DOHH2 (cell line): ENCODE measurements around the gene GRIA1.

Experiments
- EZH2phosphoT487 ChIP-seq: fragments of 200-600 bp; sonication (generic); IDR thresholded peaks from 2 replicates; pipeline ENCODE4 v1.6.1; 2017; ENCODE audit warnings: borderline replicate concordance, mild to moderate bottlenecking, antibody characterized with exemption, low read length, moderate library complexity, mixed read lengths
- TF ChIP-seq, protein P1 (sequence below): fragments of 200-600 bp; sonication (generic); IDR thresholded peaks from one replicate; pipeline ENCODE4 v1.5.1; 2014; ENCODE audit warnings: antibody characterized with exemption, mild to moderate bottlenecking, low read depth, low read length; ENCODE audit not compliant: poor library complexity, severe bottlenecking

DNA sequence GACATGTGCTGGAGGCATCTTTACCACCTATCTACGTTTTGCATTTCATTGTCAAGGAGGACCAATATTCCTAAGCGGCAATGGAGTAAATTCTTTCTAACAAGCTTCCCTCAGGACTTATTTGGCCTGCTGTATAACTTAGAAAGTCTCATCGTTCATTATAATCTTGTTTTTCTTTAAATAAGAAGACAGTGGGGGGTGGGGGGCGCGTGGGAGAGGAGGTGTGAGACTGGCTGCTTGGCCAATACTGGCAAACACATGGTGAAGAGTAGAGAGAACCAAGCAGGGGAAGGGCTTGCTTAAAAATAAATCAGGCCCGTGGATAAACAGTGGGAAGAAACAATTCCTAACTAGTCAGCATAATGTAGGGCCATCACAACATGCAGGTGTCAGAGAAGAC is 217.2 kb downstream of the GRIA1 start:
- TF ChIP-seq, protein P1, sequence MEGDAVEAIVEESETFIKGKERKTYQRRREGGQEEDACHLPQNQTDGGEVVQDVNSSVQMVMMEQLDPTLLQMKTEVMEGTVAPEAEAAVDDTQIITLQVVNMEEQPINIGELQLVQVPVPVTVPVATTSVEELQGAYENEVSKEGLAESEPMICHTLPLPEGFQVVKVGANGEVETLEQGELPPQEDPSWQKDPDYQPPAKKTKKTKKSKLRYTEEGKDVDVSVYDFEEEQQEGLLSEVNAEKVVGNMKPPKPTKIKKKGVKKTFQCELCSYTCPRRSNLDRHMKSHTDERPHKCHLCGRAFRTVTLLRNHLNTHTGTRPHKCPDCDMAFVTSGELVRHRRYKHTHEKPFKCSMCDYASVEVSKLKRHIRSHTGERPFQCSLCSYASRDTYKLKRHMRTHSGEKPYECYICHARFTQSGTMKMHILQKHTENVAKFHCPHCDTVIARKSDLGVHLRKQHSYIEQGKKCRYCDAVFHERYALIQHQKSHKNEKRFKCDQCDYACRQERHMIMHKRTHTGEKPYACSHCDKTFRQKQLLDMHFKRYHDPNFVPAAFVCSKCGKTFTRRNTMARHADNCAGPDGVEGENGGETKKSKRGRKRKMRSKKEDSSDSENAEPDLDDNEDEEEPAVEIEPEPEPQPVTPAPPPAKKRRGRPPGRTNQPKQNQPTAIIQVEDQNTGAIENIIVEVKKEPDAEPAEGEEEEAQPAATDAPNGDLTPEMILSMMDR = no peak
- no peak for TF ChIP-seq EZH2phosphoT487
